H1 (cell line): Measurements from ENCODE around the gene ATM. TPM values are rescaled to one million over a fixed set of nuclear protein-coding genes. Genes with fewer than 3 reads are reported as not detected.

Experiments
- CTCF ChIA-PET: fragments of 300-600 bp; sonication (Branson Sonifier 250); formaldehyde crosslinking; loops from one replicate; lab custom pipeline; 2021; ENCODE audit not compliant: partially characterized antibody; lab: Charles Lee
- POLR2A ChIA-PET: fragments of 300-600 bp; sonication (Branson Sonifier 250); formaldehyde crosslinking; loops from one replicate; lab custom pipeline; 2021; ENCODE audit warnings: inconsistent platforms; ENCODE audit not compliant: partially characterized antibody; lab: Charles Lee
- DNase-seq, 2 experiments: peaks; one replicate each; pipeline versions ENCODE4 v3.0.0 to v3.0.0-alpha.2; 2010 to 2022; ENCODE audit warnings: low spot score in 2 of 2, low read depth in 1 of 2, mixed read lengths in 1 of 2
- FAIRE-seq: peaks from 2 replicates; lab custom pipeline; 2011; peaks lifted over from hg19 to GRCh38; lab: Jason Lieb, UNC
- H2AFZ ChIP-seq: 2 replicates; pipeline ENCODE4 v1.8.1; 2012; ENCODE audit warnings: low read length, inconsistent platforms
- H2AK5ac ChIP-seq: 2 replicates; pipeline ENCODE4 v1.6.1; 2013; ENCODE audit warnings: low read depth, low read length
- H2BK120ac ChIP-seq: replicated peaks from 2 replicates; pipeline ENCODE3; 2013; ENCODE audit warnings: low read depth, low read length, inconsistent platforms
- H2BK12ac ChIP-seq: 2 replicates; pipeline ENCODE4 v1.6.1; 2013; ENCODE audit warnings: low read depth, low read length
- H2BK15ac ChIP-seq: 2 replicates; pipeline ENCODE4 v1.6.1; 2013; ENCODE audit warnings: low read length
- H2BK20ac ChIP-seq: 2 replicates; pipeline ENCODE4 v1.6.1; 2013; ENCODE audit warnings: low read length
- H2BK5ac ChIP-seq: 2 replicates; pipeline ENCODE4 v1.6.1; 2013; ENCODE audit warnings: low read depth, low read length
- H3K14ac ChIP-seq: 2 replicates; pipeline ENCODE4 v1.6.1; 2013; ENCODE audit warnings: inconsistent platforms; ENCODE audit not compliant: insufficient read length
- H3K18ac ChIP-seq: 2 replicates; pipeline ENCODE4 v1.6.1; 2013; ENCODE audit warnings: low read length; ENCODE audit errors: extremely low read depth
- H3K23ac ChIP-seq: 2 replicates; pipeline ENCODE4 v1.6.1; 2013; ENCODE audit warnings: inconsistent platforms; ENCODE audit not compliant: insufficient read length
- H3K23me2 ChIP-seq: 2 replicates; pipeline ENCODE4 v1.6.1; 2013; ENCODE audit warnings: low read depth, low read length
- H3K27ac ChIP-seq: 2 replicates; pipeline ENCODE4 v1.6.1; 2011; ENCODE audit warnings: low read depth, low read length, inconsistent platforms
- H3K27me3 ChIP-seq, 4 experiments: replicated peaks in 1 of 4; 1 replicate in 1 of 4; 2 replicates in 3 of 4; pipeline versions ENCODE4 v1.6.1 to v1.8.1; 2011 to 2013; ENCODE audit warnings: low read length in 3 of 4, mild to moderate bottlenecking in 3 of 4, inconsistent platforms in 2 of 4, mixed read lengths in 2 of 4, moderate library complexity in 1 of 4; ENCODE audit not compliant: control insufficient read depth in 3 of 4, insufficient read depth in 3 of 4; ENCODE audit errors: extremely low read depth in 1 of 4
- H3K36me3 ChIP-seq, 4 experiments: 2 replicates each; pipeline versions ENCODE4 v1.6.1 to v1.8.1; 2011 to 2013; ENCODE audit warnings: mild to moderate bottlenecking in 4 of 4, low read length in 3 of 4, moderate library complexity in 2 of 4, control low read depth in 1 of 4, inconsistent platforms in 1 of 4; ENCODE audit not compliant: insufficient read depth in 4 of 4, control insufficient read depth in 2 of 4
- H3K4ac ChIP-seq: replicated peaks from 2 replicates; pipeline ENCODE3; 2013; ENCODE audit warnings: low read length, low read depth, mixed read lengths, inconsistent platforms; ENCODE audit not compliant: insufficient read length
- H3K4me1 ChIP-seq, 4 experiments: replicated peaks in 1 of 4; 1 replicate in 1 of 4; 2 replicates in 3 of 4; pipeline versions ENCODE4 v1.6.1 to v1.8.1; 2011 to 2013; ENCODE audit warnings: low read length in 3 of 4, inconsistent platforms in 2 of 4, mixed read lengths in 1 of 4; ENCODE audit not compliant: insufficient read depth in 4 of 4, control insufficient read depth in 3 of 4
- H3K4me2 ChIP-seq, 2 experiments: 2 replicates each; pipeline versions ENCODE4 v1.6.1 to v1.8.1; 2011 to 2013; ENCODE audit warnings: low read depth in 2 of 2, low read length in 2 of 2, control low read depth in 1 of 2, inconsistent platforms in 1 of 2, mild to moderate bottlenecking in 1 of 2; ENCODE audit not compliant: insufficient read depth in 1 of 2
- H3K4me3 ChIP-seq, 4 experiments: fragments of 200-600, 300-600 bp in 1 of 4; sonication (generic), shearing (Covaris generic), sonication (Bioruptor Twin) in 1 of 4; 2 replicates each; pipeline versions ENCODE4 v1.5.1 to v1.8.1; 2011 to 2016; ENCODE audit warnings: low read length in 4 of 4, low read depth in 3 of 4, control low read depth in 2 of 4, inconsistent platforms in 2 of 4, mild to moderate bottlenecking in 2 of 4, mixed read lengths in 1 of 4, moderate library complexity in 1 of 4; ENCODE audit not compliant: insufficient read depth in 2 of 4; ENCODE audit errors: extremely low read depth in 1 of 4
- H3K56ac ChIP-seq: replicated peaks from 2 replicates; pipeline ENCODE3; 2013; ENCODE audit warnings: low read depth, mild to moderate bottlenecking, mixed read lengths, low read length, inconsistent platforms; ENCODE audit not compliant: insufficient read length
- H3K79me1 ChIP-seq: 2 replicates; pipeline ENCODE4 v1.6.1; 2013; ENCODE audit warnings: low read depth, low read length, control low read depth
- H3K79me2 ChIP-seq, 2 experiments: 2 replicates each; pipeline versions ENCODE4 v1.6.1 to v1.8.1; 2012 to 2013; ENCODE audit warnings: low read length in 2 of 2, mild to moderate bottlenecking in 2 of 2, inconsistent platforms in 1 of 2; ENCODE audit not compliant: insufficient read depth in 2 of 2, control insufficient read depth in 1 of 2
- H3K9ac ChIP-seq, 4 experiments: replicated peaks in 1 of 4; 1 replicate in 1 of 4; 2 replicates in 3 of 4; pipeline versions ENCODE4 v1.6.1 to v1.8.1; 2011 to 2013; ENCODE audit warnings: low read depth in 3 of 4, low read length in 3 of 4, control low read depth in 2 of 4, mild to moderate bottlenecking in 2 of 4, moderate library complexity in 2 of 4, inconsistent platforms in 1 of 4; ENCODE audit errors: extremely low read depth in 1 of 4
- H3K9me3 ChIP-seq, 2 experiments: 2 replicates each; pipeline versions ENCODE4 v1.6.1 to v1.8.1; 2012 to 2013; ENCODE audit warnings: mild to moderate bottlenecking in 2 of 2, moderate library complexity in 2 of 2, control low read depth in 1 of 2, inconsistent platforms in 1 of 2, low read depth in 1 of 2, low read length in 1 of 2, mixed read lengths in 1 of 2; ENCODE audit not compliant: insufficient read depth in 2 of 2
- H4K20me1 ChIP-seq, 2 experiments: replicated peaks in 1 of 2; 2 replicates each; pipeline versions ENCODE3 to v1.8.1; 2011 to 2013; ENCODE audit warnings: inconsistent platforms in 2 of 2, low read length in 2 of 2, mild to moderate bottlenecking in 1 of 2; ENCODE audit not compliant: insufficient read depth in 2 of 2, control insufficient read depth in 1 of 2
- H4K5ac ChIP-seq: 2 replicates; pipeline ENCODE4 v1.6.1; 2013; ENCODE audit warnings: low read length, low read depth, mixed read lengths, inconsistent platforms; ENCODE audit not compliant: insufficient read length
- H4K8ac ChIP-seq: 2 replicates; pipeline ENCODE4 v1.8.0; 2013; ENCODE audit warnings: mild to moderate bottlenecking, moderate library complexity, low read length, inconsistent platforms; ENCODE audit not compliant: insufficient read depth; ENCODE audit errors: extremely low read depth
- H4K91ac ChIP-seq: replicated peaks from 2 replicates; pipeline ENCODE3; 2013; ENCODE audit warnings: low read length, mixed read lengths, inconsistent platforms; ENCODE audit not compliant: insufficient read length
- E2F6 ChIP-seq: IDR thresholded peaks from 2 replicates; pipeline ENCODE4 v1.6.1; 2012; ENCODE audit warnings: inconsistent platforms
- FOSL1 ChIP-seq: IDR thresholded peaks from 2 replicates; pipeline ENCODE4 v1.6.1; 2011; ENCODE audit warnings: mild to moderate bottlenecking, low read depth, low read length, moderate library complexity; ENCODE audit not compliant: insufficient read depth
- GABPA ChIP-seq: IDR thresholded peaks from 2 replicates; pipeline ENCODE4 v1.6.1; 2011; ENCODE audit warnings: mild to moderate bottlenecking, low read length, moderate library complexity, borderline replicate concordance; ENCODE audit not compliant: insufficient read depth
- HDAC2 ChIP-seq, 2 experiments: fragments of 300-600 bp in 1 of 2; sonication (generic) in 1 of 2; IDR thresholded peaks; 2 replicates each; pipeline ENCODE4 v1.6.1; 2011 to 2012; ENCODE audit warnings: low read depth in 2 of 2, low read length in 2 of 2, mild to moderate bottlenecking in 2 of 2, moderate library complexity in 2 of 2, borderline replicate concordance in 1 of 2, inconsistent platforms in 1 of 2
- JUN ChIP-seq: IDR thresholded peaks from 2 replicates; pipeline ENCODE4 v1.6.1; 2011; ENCODE audit warnings: low read depth, mild to moderate bottlenecking, improper control_type of control experiment, low read length
- RXRA ChIP-seq: IDR thresholded peaks from 2 replicates; pipeline ENCODE4 v1.6.1; 2011; ENCODE audit warnings: low read depth, mild to moderate bottlenecking, low read length, moderate library complexity; ENCODE audit not compliant: insufficient read depth
- SIN3A ChIP-seq, 2 experiments: IDR thresholded peaks in 1 of 2; conservative IDR thresholded peaks in 1 of 2; 2 replicates each; pipeline ENCODE4 v1.6.1; 2011 to 2012; ENCODE audit warnings: low read length in 2 of 2, improper control_type of control experiment in 1 of 2, low read depth in 1 of 2, mild to moderate bottlenecking in 1 of 2
- SP1 ChIP-seq: IDR thresholded peaks from 2 replicates; pipeline ENCODE4 v1.6.1; 2011; ENCODE audit warnings: low read depth, low read length
- TEAD4 ChIP-seq: IDR thresholded peaks from 2 replicates; pipeline ENCODE4 v1.6.1; 2012; ENCODE audit warnings: low read depth, low read length, inconsistent platforms, mixed read lengths
- USF2 ChIP-seq: IDR thresholded peaks from 2 replicates; pipeline ENCODE4 v1.6.1; 2011; ENCODE audit warnings: low read length, improper control_type of control experiment
- YY1 ChIP-seq: IDR thresholded peaks from 2 replicates; pipeline ENCODE4 v1.6.1; 2011; ENCODE audit warnings: low read depth, mild to moderate bottlenecking, low read length
- WGBS, 2 experiments: shearing (Covaris generic) in 1 of 2; methylation state at CpG; one replicate each; pipeline versions ENCODE4 v1.1.6 to v1.1.7; 2013 to 2015; ENCODE audit warnings: low lambda C conversion rate in 2 of 2, mixed read lengths in 2 of 2, inconsistent platforms in 1 of 2, low coverage in 1 of 2, missing lambda C conversion rate in 1 of 2; ENCODE audit not compliant: insufficient replicate concordance in 2 of 2, insufficient coverage in 1 of 2, insufficient read length in 1 of 2; ENCODE audit errors: extremely low coverage in 1 of 2, missing lambda C conversion rate in 1 of 2; 5-methylcytosine and 5-hydroxymethylcytosine counted together
- polyA plus RNA-seq, 7 experiments: library from polyadenylated mRNA; depleted of rRNA in 3 of 7; stranded (reverse) in 5 of 7; unstranded in 2 of 7; fragments of >200 nt in 5 of 7; fragments of 200-250 nt in 2 of 7; gene quantifications; 1 replicate in 5 of 7; 2 replicates in 1 of 7; 4 replicates in 1 of 7; pipeline versions ENCODE4 v1.2.1 to v1.2.3, GENCODE V29; 2011 to 2013; ENCODE audit warnings: missing spikeins in 2 of 7, mixed read lengths in 2 of 7
- total RNA-seq: library from RNA; stranded (reverse); fragmentation: NEBNext Ultra II Directional; extraction: Animal tissue kit (Norgen Biotek cat#: 25700); gene quantifications from 2 replicates; pipeline ENCODE4 v1.2.1, GENCODE V29; 2021

Gene ATM
- total and polyA plus RNA-seq, 2 of the 8 experiments (the other 6 are each of a cell fraction or from before 2014, with no cell fraction given): 14.9 to 55.4 TPM

DNA sequence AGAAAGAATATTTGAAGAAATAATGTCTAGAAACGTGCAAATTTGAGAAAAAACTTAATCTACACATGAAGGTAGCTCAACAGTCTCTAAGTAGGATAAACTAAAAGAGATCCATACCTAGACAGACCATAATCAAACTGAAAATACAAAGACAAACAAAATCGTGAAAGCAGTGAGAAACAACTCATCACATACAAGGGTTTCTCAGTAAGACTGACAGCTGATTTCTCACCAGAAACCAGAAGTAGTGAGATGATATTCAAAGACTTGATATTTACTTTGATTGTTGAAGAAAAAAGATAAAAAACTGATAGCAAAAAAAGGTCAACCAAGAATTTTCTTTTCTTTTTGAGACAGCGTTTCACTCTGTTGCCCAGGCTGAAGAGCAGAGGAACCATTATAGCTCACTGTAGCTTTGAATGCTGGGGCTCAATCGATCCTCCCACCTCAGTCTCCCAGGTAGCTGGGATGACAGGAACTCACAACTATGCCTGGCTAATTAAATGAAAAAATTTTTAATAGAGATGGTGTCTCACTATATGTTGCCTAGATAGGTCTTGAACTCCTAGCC lies 17.9 kb upstream of the ATM start:
- Histone ChIP-seq H3K27ac (0 out of 2 replicates have a peak overlapping the region, but pooled peaks have one; percentile 35), H3K27me3 (no peaks in the 10 kb centered on the region), H2BK12ac (no peak overlapping the region), H2AK5ac (no peak overlapping the region), H3K9ac (no peak overlapping the region), H3K9me3 (no peaks in the 10 kb centered on the region), H3K18ac (no peak overlapping the region), H3K23ac (no peak overlapping the region), H4K5ac (no peak overlapping the region), H3K14ac (no peak overlapping the region), H3K4me1 (peaks cover 0 to 5% (median 2%) of the 10 kb centered on the region in 4 experiments; a peak in 2 of 7 replicates), H3K36me3 (peaks cover 0 to 39% (median 7%) of the 10 kb centered on the region in 4 experiments; a peak in 6 of 8 replicates), H4K20me1 (peaks cover 3 to 11% of the 10 kb centered on the region in 2 experiments), H4K91ac (no peak overlapping the region), H2BK120ac (no peak overlapping the region), H3K4ac (no peak overlapping the region), H4K8ac (no peak overlapping the region), H3K23me2 (no peaks in the 10 kb centered on the region), H2BK5ac (no peak overlapping the region), H3K4me2 (no peak overlapping the region), H3K56ac (no peak overlapping the region), H3K4me3 (no peak overlapping the region), H2BK20ac (no peak overlapping the region), H3K79me1 (peaks cover 9% of the 10 kb centered on the region; the same call in 1 of the 2 replicates), H2BK15ac (no peak overlapping the region), H3K79me2 (peaks cover 3 to 90% of the 10 kb centered on the region in 2 experiments; a peak in 3 of 4 replicates), H2AFZ (no peak overlapping the region)
- ChIA-PET POLR2A (no interaction called here), CTCF (interaction anchor here (1.0 kb wide), 1 partner anchor 16 kb away, joined by 3 read pairs; no protein-coding TSS in a partner anchor)
- DNase-seq (no peak), FAIRE-seq (no peak)
- WGBS, 2 experiments: 91% methylated on average over 4 of the region's 4 CpGs; no CpG with 5 or more reads in 1 of the 2 experiments
- TF ChIP-seq FOSL1 (no peak), HDAC2 (IDR thresholded peaks at IDR 0.05; ENCODE audit: borderline replicate concordance in 1 of 2, low read depth in 2 of 2, low read length in 2 of 2) (no peak), TEAD4 (no peak), YY1 (no peak), SIN3A (conservative IDR thresholded peaks at IDR 0.05 in 1 of 2, IDR thresholded peaks at IDR 0.05 in 1 of 2; ENCODE audit: low read depth in 1 of 2, low read length in 2 of 2) (no peak), SP1 (no peak), USF2 (no peak), JUN (no peak), GABPA (no peak), RXRA (no peak), E2F6 (no peak)
